GM06990 (cell line): ENCODE measurements around the gene PRR20G.
"Not testable (repeated sequence)": the region's sequence is repeated elsewhere in the genome, so short reads cannot be mapped to it uniquely, and the experiment has no call there.

Experiments used
- DNase-seq: peaks from one replicate; pipeline ENCODE4 v3.0.0-alpha.2; 2011; ENCODE audit not compliant: insufficient read length; ENCODE audit errors: extremely low read depth
- H3K27me3 ChIP-seq: replicated peaks from 2 replicates; pipeline ENCODE4 v1.6.0; 2011; ENCODE audit warnings: low read length; ENCODE audit not compliant: control insufficient read depth, insufficient read depth
- H3K36me3 ChIP-seq: 2 replicates; pipeline ENCODE4 v1.5.1; 2011; ENCODE audit warnings: low read length; ENCODE audit not compliant: control insufficient read depth, insufficient read depth
- H3K4me3 ChIP-seq: replicated peaks from 2 replicates; pipeline ENCODE4 v1.5.1; 2011; ENCODE audit warnings: low read depth, mild to moderate bottlenecking, control low read depth, low read length
- TF ChIP-seq, protein P1 (sequence below): IDR thresholded peaks from 2 replicates; pipeline ENCODE4 v1.5.1; 2011; ENCODE audit warnings: low read length, control low read depth, mild to moderate bottlenecking, inconsistent platforms; ENCODE audit not compliant: insufficient read depth, poor library complexity, severe bottlenecking

Gene PRR20G

DNA sequence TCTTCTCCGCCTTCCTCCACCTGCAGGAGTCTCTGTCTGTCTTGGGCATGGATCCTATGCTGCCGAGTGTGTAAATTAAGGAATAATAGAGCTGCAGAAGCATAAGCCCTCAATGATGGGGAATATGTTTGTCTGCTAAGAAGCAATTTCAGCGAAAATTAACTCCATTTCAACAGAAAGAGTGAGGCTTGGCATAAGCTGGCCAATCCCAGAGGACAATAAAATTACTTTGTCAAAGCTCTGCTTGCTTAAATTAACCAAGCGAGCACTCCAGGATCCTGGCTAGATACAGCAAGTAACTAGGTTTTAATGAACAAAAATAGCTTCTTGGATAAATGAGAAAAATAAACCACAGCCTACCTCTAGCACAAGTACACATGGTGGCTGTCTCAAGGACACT is 33.5 kb upstream of the PRR20G start:
- no peak for DNase-seq
- no peak overlapping the region for H3K4me3 ChIP-seq
- no peaks in the 10 kb centered on the region for H3K27me3 ChIP-seq
- no peaks in the 10 kb centered on the region for H3K36me3 ChIP-seq
- TF ChIP-seq, protein P1, sequence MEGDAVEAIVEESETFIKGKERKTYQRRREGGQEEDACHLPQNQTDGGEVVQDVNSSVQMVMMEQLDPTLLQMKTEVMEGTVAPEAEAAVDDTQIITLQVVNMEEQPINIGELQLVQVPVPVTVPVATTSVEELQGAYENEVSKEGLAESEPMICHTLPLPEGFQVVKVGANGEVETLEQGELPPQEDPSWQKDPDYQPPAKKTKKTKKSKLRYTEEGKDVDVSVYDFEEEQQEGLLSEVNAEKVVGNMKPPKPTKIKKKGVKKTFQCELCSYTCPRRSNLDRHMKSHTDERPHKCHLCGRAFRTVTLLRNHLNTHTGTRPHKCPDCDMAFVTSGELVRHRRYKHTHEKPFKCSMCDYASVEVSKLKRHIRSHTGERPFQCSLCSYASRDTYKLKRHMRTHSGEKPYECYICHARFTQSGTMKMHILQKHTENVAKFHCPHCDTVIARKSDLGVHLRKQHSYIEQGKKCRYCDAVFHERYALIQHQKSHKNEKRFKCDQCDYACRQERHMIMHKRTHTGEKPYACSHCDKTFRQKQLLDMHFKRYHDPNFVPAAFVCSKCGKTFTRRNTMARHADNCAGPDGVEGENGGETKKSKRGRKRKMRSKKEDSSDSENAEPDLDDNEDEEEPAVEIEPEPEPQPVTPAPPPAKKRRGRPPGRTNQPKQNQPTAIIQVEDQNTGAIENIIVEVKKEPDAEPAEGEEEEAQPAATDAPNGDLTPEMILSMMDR, result no peak

DNA sequence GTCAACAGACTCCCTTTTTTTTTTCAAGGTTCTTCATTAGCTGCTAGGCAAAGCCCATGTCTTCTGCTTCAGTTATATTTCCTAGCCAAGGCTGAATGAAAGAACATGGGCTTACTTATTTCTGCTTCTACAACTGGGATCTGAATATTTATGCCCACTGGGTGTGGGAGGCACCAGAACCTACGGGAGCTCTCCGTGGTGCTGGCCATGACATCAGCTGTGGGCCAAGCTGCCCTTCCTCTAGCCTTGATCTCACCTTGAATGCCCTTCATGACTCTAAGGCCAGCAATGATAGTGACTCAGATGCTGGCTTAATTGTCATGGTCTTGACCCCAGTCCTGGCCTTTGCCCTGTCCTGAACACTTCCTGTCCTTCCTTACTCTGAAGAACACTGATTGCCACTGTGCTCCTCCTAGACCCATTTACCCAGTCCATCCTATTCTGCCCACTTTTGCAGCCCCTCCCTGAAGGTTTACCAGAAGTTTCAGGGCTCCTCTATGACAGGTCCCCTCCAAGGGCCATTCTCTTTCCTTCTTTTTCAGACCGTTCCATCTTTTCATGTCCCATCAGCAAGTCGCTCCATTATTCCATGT is 32.8 kb upstream of the PRR20G start:
- TF ChIP-seq, protein P1, result no peak
- H3K4me3 ChIP-seq, result no peak overlapping the region
- peaks cover 1% of the 10 kb centered on the region; the same call in 1 of the 2 replicates for H3K27me3 ChIP-seq
- H3K36me3 ChIP-seq, result no peaks in the 10 kb centered on the region
- no peak for DNase-seq

DNA sequence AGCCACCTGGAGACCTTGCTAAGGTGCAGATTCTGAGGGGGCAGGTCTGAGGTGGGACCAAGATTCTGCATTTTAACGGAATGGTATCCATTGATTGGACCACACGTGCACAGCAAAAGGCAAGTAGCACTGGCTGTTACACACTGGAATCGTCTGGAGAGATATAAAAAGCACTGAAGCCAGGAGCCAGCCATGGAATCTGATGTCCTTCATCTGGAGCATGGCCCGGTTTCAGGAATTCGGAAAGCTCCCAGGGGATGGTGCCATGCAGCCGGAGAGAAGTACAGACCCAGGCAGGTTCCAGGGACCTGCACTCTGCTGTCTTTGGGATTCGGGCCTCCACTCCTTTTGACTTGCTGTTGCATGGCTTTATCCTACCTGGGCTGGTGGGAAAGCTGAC is 28.8 kb upstream of the PRR20G start:
- TF ChIP-seq, protein P1, result no peak
- Histone ChIP-seq H3K27me3 (peaks cover 1% of the 10 kb centered on the region), H3K36me3 (no peaks in the 10 kb centered on the region), H3K4me3 (no peak overlapping the region)
- DNase-seq, result no peak

DNA sequence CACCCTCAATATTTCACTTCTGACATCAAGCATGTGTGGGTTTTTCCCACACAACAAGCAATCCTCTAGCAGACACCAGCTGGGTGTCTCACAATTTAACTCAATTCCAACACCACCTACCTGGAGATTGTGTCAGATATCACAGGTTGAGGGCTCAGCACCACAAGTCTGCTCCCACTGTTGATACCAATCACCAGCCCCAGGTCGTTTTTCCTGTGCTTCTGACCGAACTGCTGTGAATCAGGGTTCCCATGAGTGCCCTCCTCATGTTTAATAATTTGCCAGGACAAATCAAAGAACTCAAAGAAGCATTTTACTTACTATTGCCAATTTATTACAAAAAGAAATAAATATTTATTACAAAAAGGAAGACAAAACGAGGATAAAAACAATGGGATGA is 25.0 kb upstream of the PRR20G start:
- TF ChIP-seq, protein P1, result no peak
- H3K4me3 ChIP-seq, result no peak overlapping the region
- DNase-seq, result no peak
- peaks cover 1% of the 10 kb centered on the region for H3K27me3 ChIP-seq
- H3K36me3 ChIP-seq, result no peaks in the 10 kb centered on the region

DNA sequence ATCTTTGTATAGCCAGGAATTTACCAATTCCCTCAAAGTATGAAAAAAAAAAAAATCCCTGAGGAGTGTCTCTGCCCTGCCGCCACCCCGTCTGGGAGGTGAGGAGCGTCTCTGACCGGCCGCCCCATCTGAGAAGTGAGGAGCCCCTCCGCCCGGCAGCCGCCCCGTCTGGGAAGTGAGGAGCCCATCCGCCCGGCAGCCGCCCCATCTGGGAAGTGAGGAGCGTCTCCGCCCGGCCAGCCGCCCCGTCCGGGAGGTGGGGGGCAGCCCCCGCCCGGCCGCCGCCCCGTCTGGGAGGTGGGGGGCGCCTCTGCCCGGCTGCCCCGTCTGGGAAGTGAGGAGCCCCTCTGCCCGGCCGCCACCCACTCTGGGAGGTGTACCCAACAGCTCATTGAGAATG is 21.0 kb upstream of the PRR20G start:
- H3K36me3 ChIP-seq, DNase-seq, H3K4me3 ChIP-seq, H3K27me3 ChIP-seq: not testable (repeated sequence)

DNA sequence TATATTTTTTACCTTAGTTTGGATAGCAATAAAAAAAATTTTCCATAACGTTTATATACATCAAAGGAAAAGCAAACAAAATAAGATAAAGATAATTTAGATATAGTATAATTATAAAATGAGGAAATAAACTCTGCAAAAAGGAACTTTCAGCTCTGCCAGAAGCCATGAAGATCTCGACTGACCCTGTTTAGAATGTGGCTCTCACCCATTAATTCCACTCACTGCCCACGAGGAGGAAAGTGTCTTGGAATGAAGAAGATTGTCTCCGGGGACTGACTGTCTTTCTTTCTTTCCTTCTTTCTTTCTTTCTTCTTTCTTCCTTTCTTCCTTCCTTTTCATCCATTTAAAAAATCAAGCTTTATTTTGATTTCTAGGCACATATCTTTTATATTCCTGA is 20.1 kb upstream of the PRR20G start:
- no peak for DNase-seq
- Histone ChIP-seq H3K4me3 (no peak overlapping the region), H3K36me3 (no peaks in the 10 kb centered on the region), H3K27me3 (no peaks in the 10 kb centered on the region; the same call in 1 of the 2 replicates)
- TF ChIP-seq, protein P1, result no peak
